GM04503 (cell line): ENCODE results near the gene UNC13D.
"Not testable (repeated sequence)": the region's sequence is repeated elsewhere in the genome, so short reads cannot be mapped to it uniquely, and the experiment has no call there.

Experiments
- DNase-seq: peaks from one replicate; pipeline ENCODE4 v3.0.0-alpha.2; 2012; ENCODE audit warnings: low read depth

Gene UNC13D

DNA sequence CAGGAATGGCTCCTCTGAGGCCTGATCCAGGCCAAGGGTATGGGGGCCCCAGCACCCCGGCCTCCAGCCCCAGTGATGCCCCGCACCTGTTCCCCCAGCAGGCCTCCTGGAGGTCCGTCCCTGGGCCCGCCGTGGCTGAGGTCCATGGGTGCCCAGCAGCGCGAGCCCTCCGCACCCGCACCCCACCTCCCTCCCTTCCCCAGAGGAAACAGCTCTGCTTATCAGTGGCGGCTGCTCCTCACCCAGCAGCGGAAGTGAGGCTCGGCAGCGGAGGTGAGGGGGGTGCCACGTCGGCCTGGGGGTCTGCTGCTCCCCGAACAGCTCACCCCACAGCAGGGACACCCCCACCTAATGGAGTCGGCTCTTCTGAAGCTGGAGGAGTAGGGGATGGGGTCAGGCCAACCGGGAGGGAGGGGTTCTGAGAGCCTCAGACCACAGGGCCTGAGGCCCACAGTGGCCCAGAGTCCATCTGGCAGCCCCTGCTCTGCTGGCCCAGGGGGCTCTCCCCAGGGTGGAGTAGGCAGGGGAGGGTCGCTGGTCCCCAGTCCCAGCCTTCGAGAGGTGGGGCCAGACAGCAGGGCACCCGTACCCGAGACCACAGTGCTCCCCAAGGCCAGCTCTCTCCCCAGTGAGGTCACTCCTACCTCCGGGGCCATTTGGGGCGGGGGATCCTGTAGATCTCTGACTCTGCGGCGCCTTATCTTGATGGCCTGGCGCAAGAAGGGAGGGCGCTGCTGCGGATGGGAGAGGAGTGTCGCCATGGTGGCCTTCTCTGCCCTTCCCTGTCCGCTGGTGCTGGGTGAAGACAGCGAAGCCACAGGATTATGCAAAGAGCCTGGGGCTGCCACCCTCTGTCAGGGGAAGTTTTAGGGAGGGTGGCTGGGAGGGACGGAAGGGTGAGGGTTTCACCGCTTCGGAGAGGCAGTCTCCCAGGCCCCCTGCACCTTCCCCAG lies at the start of gene UNC13D:
TSS of gene UNC13D (minus strand) at position 828 of the 953 bp plus-strand sequence. CDS start at position 761, 67 bp downstream.
- no peak for DNase-seq

DNA sequence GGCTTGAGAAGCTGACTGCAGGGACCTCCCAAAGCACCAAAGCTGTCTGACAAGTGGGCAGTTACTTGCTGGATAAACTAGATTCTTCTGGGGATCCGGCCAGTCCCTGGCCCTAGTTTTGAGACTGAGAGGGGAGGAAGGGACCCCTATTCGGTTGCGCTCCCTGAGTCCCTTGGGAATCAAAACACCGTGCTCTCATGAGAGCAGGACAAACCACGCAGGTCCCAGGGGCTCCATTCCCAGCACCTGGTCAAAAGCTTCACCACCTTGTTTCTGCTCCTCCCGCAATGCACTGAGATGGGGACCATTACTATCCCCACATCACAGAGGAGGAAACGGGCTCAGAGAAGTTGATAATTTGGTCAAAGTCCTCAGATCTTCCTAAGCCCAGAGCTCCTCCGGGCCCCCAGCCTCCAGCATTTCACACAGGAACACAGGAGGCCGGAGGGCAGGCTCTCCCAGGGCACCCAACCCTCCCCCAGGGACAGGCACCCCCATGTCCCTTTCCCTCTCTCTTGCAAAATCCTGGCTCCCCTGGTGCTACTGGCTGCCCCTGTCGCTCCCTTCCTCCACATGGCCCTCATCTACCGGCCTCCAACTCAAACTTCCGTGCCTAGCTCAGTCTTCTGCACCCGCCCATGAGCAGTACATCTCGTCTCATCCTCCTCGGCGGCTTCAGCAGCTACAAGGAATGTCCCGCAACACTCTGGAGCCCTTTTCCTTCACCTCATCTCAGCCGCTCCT lies 49.3 kb upstream of the UNC13D start:
- DNase-seq, result no peak

DNA sequence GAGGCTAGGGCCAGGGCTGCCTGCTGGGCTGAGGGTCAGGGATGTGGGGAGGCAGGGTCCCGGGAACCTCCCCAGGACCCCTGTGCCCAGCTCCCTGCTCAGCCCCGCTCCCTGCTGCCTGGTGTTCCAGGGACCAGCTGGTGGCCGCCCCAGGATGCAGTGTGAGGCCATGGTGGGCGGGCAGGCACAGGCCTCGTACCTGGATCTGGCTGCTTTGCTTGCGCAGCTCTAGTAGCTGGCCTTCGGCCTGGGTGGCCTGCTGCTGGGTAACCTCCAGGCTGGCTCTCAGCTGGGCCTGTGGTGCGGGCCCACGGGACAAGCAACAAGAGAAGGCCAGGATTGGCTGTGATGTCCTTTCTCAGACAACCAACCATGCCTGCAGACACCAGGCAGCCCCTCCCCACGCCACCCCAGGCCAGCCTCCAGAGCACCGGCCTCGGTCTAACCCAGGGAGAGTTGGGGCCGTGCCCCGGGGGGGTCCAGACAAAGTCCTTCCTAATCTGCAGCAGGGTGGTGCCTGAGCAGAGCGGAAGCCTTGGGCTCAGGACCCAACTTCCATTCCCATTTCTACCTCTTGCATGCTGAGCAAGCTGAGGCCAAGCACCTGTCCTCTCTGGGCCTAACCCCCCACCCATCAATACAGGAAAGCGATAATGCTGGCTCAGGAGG lies 48.5 kb upstream of the UNC13D start:
- no peak for DNase-seq

DNA sequence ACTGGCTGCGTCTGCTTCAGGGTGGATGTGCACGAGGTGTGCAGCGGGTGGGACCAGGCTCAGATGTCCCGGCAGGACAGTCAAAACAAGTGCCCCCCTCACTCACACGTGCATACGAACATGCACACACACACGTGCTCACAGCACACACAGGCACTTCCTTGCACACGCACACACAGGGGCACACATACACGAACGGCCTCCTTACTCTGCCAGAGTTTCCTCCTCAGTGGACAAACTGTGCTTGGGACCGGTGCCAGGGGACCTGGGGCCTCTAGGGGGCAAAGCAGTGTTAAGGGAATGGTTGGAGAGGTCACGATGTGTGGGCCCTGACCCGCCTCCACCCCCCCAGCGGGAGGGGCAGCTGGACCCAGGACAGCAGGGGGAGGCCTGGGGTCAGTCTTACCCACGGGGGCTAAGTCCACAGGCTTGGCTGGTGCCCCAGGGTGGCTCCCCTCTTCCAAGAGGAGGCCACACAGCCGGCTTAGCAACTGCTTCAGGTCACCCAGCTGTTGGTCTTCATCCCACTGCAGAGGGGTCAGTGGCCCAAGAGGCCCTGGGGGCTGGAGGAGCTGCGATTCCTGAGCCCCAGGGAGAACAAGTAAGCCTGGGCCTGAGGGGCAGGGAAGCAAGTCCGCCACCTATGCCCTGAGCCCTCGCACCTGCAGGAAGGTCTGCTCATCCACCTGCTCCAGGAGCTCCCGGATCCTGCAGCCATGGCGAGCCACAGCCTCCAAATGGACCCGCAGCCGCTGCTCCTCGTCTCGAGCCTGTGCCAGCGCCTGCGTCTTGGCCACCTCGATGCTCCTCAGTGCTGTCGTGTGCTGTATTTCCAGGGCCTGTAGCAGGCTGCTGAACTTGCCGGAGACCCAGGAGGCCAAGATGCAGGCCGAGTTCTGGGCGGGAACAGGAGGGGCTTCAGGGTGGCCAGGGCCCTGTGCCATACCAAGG lies 47.7 kb upstream of the UNC13D start:
- no peak for DNase-seq

DNA sequence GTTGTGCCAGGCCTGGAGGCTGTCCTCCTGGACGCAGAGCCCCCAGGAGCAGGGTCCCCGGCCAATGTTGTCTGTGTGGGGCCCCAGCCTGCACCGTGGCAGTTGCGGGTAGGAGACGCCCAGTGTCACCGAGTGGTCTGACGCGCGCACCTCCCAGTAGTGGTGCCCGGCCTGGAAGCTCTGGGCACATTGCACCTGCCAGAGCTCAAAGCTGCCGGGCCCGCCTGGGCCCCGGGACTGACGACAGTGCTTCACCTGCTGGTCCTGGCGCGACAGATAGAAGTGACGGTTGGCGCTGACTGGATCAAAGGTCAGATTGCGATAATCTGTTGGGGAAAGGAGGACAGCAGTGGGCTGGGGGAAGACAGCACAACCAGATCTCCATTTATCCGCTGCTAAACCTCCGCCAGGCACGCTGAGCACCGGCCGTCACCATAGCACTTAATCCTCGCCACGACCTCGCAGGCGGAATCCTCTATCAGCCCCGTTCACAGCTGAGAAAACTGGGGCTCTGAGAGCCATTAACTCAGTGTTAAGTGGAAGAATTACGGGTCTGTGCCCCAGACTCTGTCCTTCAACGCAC lies 46.9 kb upstream of the UNC13D start:
- DNase-seq, result no peak

DNA sequence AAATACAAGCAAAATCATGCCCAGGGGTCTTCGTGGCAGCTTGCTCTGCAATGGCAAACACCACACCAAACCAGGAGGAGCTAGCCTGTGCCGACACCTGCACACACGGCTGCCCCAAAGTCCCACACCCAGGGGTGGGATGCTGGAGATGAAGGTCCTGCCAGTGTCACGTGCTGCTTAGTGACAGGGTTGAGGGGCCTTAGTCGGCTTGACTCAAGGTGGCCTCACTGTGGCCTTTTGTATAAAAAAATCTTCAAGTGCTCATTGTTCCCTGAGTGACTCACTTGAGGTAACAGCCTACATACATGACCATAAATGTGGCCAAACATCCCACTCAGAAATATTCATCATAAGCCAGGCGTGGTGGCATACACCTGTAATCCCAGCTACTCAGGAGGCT lies 45.2 kb upstream of the UNC13D start:
- DNase-seq, result no peak

DNA sequence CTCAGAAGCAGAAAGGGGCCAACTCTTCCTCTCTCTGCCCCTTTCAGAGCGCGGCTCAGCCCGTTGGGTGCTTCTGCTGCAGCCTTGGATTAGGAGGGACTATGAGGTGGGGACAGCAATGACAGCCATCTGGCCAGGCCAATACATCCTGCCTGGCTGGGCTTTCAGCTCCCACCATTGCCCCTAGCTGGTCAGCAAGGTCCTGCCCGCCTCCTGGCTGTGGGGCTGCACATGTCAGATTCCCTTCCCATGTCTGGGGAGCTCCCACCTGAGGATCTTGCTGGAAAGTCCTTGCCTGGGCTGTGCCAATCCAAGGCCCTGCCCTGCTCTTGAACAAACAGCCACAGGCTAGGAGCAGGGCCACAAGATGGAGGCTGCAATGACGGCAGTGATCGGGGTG lies 44.3 kb upstream of the UNC13D start:
- DNase-seq, result no peak

DNA sequence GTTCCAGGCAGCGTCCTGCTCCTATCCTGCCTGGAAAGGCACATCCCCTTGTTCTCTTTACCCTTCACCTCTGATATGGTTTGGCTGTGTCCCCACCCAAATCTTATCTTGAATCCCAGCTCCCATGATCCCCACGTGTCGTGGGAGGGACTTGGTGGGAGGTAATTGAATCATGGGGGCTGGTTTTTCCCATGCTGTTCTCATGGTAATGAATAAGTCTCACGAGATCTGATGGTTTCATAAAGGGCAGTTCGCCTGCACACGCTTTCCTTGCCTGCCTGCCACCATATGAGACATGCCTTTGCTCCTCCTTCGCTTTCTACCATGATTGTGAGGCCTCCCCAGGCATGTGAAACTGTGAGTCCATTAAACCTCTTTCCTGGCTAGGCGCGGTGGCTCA lies 41.7 kb upstream of the UNC13D start:
- not testable (repeated sequence) for DNase-seq

DNA sequence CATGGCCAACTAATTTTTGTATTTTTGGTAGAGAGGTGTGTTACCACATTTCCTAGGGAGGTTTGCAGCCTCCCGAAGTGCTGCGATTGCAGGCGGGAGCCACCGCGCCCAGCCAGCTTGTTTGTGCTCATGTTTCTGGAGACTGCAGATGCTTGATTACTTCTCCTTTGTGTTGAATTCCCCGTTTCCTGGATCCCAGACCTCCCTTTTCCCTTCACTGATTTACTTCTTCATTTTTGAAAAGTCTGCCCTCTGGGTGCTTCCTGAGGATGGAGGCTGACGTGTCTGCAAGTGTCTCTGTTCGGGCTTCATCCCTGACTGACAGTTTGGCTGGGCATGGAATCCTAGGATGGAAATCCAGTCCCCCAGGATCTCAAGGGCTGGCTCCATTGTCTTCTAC lies 41.2 kb upstream of the UNC13D start:
- no peak for DNase-seq

DNA sequence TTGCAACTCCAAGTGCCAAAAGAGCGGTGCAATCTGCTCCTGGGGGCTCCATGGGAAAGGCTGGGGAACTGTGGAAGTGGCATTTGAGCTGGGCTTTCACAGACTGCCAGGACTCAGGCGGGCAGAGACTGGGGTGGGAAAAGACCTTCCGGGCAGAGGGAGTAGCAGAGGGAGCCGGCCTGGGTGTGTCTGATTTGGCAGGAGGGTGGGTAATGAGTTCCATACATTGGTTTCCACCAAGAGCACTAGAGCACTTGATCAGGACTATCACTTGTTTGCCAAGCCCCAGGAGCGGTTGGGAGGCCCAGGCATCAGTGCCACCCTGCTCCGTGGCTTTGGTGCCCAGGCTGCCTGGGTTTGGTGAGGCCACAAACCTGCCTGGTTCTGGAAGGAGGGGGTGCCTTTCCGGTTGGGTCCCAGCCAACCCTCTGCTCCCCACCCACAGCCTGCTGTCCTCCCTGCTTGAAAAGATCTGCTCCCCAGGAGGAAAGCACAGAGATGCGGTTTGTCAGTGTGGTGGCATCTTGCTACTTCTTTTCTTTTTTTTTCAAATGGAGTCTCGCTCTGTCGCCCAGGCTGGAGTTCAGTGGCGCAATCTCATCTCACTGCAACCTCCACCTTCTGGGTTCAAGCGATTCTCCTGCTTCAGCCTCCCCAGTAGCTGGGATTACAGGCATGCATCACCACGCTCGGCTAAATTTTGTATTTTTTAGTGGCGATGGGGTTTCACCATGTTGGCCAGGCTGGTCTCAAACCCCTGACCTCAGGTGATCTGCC lies 37.7 kb upstream of the UNC13D start:
- DNase-seq, result no peak

DNA sequence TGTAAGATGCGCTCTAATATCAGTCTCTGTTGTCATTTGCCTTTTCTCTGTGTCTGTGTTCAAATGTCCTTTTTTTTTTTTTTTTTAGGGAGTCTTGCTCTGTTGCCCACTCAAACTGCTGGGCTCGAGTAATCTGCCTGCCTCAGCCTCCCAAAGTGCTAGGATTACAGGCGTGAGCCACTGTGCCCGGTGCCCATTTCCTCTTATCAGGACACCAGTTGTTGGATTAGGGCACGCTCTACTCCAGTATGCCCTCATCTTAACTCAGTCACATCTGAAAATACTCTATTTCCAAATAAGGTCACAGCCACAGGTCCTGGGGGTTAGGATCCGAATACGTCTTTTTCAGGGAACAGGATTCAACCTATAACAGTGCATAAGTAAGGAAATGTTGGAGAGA lies 36.1 kb upstream of the UNC13D start:
- DNase-seq, result no peak

DNA sequence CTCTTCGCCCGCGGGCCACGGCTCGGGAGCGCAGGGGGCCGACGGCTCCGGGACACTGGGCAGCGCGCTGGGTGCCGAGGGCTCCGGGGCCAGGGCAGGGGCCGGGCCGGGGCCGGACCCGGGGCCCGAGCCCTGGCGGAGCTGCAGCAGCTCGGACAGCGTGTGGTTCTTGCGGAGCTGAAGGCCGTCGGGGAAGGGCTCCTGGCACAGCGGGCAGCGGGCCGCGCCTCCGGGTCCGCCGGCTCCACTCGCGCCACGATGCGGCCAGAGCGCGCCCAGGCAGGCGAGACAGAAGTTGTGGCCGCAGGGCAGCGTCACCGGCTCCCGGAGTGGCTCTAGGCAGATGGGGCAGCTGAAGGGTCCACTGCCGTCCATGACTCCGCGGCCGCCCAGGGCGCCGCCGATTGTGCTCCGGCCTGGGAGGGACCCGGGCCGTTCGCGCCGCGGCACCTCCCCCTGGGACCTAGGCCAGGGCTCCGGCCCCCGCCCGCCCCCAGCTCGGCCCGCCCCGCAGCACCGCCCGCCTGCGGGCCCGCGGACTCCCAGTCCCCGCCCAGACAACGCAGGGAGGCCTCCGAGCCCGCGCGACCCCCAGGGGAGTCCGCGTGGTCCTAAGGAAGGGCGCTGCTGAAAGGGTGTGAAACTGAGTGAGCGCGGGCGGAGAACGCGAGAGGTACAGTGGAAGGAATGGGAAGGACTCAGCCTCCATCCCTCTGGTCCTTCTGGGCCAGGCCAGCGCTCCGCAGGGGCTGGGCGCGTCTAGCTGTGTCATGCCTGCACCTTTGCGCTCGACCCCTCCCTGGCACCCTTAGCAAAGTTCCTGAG lies 34.2 kb upstream of the UNC13D start, which contains the start of gene TRIM47:
TSS of gene TRIM47 (minus strand) at position 408 of the 825 bp plus-strand sequence. CDS start at position 375, 33 bp downstream.
- no peak for DNase-seq

DNA sequence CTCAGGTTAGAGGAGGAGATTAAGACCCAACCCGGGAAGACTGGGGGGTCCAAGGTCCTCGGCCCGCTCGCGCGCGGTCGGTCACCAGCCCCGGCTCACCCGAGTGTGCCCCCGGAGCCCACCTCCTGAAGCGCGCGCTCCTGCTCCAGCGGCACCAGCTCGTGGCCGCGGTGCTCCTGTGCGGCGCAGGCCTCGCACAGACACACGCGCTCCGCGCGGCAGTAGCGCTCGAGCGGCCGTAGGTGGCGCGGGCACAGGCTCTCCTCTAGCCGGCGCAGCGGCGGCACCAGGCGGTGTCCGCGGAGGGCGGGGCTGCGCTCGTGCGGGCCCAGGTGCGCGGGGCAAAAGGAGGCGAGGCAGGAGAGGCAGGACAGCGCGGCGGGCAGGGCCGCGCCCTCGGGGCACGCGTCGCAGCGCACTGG lies 33.6 kb upstream of the UNC13D start:
- DNase-seq, result no peak

DNA sequence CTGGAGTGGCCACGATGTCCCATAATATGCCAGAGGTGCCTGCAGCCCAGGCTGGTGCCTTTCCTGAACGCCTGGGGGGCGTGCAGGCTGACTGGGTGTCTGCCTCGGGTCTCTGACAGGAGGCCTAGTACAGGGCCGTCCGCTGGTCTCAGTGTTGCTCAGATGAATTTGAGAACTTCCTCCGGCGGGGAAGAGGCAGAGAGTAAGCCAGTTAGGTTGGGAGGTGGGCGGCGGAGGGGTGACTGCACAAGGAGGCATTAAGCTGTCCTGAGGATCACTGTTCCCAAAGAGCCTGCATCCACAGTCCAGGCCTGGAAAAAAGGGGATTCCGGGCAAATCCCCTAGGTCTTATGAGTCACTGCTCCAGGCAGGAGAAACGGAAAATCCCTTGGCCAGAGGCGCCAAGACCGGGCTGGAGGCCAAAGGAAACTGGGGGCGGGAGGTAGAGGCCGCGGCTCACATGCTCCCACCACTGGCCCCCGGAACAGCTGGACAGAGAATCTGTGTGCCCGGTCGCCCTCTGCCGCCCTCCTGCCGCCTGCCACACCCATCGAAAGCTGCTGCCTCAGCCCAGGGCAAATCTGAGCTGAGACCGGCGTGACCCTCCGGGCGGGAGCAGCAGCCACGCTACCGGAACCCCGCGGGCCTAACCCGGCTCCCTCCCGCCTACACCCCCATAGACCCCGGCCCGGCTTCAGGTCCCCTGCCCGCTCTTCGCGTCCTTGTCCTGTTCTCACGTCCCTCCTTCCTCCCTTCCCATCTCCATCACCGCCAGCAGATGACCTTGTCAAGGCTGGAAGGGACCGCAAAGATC lies 32.9 kb upstream of the UNC13D start:
- DNase-seq, result peak; percentile 78

DNA sequence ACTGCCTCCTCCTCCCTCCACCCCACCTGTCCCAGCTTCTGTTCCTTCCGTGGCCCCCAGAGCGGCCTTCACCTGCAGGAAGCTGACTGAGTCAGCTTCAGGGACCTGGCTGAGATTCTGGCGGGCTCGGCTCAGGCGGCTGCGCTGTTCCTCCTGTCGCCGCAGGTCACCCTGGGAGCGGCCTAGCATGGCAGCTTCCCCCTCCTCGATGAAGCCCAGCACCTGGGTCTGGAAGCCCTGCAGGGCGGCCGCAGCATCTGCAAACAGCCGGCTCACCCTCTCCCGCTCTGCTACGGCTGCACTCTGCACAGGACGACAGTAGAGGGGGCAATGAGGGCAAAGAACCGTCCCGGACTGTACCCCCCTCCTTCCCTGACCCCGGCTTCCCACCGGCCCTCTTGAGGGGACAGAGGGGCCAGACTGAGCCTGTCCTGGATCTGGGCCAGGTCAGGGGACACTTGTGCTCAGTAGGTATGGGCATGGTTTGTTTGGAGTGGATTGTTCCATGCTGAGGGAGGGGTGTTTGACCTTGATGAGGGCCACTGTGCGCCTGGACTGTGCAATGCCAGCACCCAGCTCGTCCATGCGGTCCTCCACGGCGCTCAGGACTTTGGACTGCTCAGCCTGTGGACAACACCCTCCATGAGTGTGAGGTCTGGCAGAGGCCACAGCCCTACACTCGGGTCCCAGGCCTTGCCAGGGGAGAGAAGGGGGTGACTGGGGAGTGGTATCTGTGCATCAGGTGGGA lies 32.2 kb upstream of the UNC13D start:
- no peak for DNase-seq

DNA sequence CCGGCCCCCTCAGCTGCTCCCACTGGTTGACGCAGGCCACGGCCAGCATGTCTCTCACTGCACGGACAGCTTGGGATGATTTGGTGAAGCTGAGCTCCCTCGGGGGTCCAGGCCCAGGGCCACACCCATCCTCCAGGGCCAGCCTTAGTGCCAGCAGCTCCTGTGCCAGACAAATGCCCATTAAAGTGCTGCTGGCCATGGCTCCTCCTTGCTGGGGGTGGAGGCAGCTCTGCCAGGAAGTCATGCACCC lies 31.7 kb upstream of the UNC13D start:
- DNase-seq, result no peak

DNA sequence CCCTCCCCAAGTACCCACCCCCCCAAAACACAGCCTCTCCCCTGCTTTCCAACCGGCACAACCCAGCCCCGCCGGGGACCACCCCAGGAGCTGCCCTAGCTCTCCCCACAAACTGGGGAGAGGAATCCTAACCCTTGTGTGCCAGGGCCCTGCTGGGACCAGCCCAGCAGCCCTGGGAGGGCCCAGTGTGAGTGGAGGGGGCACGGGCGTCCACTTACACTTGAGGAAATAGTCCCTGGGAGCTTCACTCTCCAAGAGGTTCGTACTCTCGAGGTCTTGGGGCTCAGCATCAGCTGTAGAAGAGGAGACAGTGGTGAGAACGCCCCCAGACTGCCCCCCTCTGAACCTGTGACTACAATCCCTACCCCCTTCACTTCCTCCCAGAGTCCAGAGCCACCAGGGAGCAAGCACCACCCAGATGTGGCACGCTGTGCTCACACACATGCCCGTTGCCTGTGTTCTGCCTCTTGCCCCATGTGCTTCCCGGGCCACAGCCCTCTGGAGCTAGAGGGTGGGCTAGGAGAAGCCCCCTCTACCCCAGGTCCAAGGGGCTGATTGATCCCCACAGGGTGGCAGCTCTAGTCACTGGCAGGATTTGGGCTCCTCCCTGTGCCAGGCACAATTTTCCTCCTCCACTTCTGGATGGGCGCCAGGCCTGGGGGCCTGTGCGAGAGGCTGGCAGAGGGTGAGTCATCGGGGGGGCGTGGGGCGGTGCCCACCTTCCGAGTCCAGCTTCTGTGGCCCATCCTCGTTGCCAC lies 31.2 kb upstream of the UNC13D start:
- no peak for DNase-seq
